HG03571 (cell line): ENCODE data around the gene FCRL6.

Source experiments
- ATAC-seq: cut with Tn5 transposase; IDR thresholded peaks from one replicate; pipeline ENCODE4 v1.9.1; 2021; ENCODE audit not compliant: unreplicated experiment

Gene FCRL6, protein sequence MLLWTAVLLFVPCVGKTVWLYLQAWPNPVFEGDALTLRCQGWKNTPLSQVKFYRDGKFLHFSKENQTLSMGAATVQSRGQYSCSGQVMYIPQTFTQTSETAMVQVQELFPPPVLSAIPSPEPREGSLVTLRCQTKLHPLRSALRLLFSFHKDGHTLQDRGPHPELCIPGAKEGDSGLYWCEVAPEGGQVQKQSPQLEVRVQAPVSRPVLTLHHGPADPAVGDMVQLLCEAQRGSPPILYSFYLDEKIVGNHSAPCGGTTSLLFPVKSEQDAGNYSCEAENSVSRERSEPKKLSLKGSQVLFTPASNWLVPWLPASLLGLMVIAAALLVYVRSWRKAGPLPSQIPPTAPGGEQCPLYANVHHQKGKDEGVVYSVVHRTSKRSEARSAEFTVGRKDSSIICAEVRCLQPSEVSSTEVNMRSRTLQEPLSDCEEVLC

DNA sequence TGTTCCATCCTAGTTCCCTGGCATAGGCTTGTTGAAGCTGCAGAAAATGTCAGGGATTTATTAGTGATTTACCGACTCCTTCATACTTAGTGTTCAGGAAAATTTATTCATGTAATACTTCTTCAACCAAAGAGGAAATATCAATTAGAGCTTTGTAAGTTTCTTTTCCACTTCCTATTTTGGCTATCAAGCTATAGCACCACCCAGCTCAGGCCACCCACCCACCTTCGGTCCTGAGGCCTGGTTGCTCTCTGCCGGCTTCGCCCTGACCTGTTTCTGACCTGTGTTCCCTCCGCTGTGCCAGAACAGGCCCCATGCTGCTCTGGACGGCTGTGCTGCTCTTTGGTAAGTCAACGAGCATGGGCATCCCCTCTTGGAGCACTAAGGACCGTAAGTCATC, at the start of gene FCRL6:
FCRL6 (plus strand) TSS at position 250 of the 400 bp plus-strand sequence; CDS start at position 315, 65 bp downstream.
- no peak for ATAC-seq

DNA sequence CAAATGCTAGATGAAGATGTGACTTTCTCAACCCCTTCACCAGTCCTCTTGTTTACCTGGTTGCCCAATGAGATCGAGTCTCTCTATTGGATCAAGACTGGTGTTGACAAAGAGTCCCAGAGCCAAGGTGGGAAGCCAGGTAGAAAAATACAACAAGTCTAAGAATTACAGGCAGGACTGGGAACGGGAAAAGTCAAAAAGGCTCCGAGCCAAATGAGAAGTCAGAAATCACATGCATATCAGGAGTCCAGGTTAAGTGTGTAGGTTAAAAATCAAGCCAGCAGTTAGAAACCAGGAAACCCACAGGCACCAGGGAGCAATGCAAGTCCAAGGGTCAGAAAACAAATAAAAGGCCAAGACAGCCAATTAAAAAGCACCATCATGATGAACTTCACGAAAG, 48.8 kb upstream of the FCRL6 start:
- ATAC-seq, result no peak

DNA sequence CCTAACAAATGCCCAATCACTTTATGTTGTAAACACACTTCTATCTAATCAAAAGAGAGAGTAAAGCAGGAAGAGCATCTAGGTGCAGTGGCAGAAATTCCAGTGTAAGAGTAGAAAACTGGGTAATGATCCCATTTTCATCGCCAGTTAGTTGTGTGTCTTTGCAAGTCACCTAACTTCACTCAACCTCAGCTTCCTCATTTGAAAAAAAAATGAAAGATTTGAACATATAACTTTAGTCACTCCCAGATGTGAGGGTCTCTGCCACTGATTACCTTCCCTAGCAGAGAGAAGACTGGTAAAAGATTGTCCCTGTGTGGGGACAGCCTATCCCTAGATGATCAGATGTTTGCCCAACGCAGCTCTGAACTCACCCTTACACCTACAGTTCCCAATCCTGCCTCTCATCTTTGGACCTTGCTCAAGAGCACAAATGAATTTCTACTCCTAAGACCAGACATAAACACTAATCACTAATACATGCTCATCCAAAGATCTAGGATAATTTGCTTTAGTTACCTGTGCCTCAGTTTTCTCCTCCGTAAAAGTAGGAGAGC, 46.6 kb upstream of the FCRL6 start:
- ATAC-seq, result no peak

DNA sequence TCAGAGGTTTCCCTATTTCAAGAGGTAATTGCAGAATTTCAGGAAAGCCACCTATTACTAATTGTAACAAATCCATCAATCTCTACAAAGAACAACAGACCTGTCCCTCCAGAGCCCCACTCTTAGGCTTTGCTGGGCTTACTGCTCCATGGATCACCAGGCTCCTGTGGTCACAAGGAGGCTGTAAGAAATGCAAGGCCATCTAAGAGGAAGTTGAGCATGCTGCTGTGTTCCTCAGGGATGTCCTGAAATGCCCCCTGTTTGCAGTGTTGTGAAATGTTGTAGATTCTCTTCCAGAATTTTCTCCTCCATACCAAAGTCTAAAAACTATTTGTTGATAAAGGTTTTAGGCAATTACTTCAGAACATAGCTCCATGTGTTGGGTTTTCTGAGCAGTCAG, 45.8 kb upstream of the FCRL6 start:
- no peak for ATAC-seq

DNA sequence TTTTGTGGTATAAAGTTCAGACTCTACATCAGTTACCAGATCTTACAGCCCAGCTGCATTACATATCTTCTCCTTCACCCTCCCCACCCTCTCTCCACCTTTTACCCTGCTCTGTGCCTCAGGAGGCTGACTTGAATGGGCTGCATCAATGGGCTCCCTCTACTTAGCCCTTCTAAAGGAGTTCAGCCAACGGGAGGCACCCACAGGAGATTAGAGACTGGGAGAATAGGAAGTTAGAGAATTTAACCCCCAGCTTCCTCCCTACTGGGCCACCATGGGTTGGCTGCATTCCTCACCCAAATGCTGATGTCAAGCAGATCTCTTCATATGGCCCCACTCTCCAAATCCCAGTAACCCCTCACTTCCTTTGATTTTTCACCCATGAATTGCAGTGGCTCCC, 38.5 kb upstream of the FCRL6 start:
- ATAC-seq, result no peak

DNA sequence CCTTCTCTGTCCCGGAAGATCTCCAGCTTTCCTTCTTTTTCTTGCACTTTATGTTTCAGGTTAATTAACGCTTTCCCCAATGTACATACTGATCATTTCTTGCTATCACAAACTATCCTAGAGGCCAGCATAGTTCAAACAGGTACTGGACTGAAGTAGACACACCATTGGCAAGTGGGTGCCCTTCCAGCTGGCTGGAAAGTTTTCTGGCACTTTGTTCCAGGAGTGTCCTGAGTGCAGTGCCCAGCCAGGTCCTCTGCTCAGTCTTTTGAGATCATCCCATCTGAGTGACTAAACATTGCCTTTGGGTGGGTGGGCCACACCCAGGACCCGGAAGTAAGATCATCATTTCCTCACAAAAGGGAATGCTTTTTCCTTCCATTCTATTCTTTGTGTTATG, 36.4 kb upstream of the FCRL6 start:
- ATAC-seq, result no peak

DNA sequence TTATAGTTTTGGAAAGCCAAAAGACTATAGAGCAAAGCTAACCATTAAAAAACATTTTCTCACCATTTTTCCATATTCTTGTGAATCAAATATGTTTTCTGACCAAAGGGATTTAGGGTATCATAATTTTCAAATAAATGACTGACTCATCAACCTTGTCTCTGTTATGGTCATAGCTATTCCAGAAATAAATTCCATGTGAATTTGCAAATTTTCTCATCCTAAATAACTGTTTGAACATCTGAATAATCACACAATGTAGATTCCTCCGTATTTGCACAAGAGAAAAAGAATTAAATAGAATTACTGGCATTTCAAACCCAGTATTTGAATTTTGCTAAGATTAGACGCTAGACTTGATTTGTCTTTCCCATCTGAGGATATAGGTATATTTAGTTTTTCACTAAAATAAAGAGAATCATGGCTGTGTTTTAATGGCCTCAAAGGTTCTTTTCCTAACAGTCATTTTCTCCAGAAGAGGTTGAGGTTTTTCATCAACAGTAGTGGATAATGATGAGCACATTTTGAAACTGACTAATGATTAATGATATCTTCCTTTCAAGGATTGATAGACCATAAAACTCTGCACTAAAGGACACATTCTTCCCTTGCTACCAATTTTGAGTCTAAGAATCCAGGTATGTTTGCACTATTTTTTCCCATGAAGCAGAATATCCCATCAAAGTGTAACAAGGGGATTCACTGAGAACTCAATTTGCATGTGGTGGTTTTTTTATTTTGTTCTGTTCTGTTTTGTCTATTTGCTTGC, 30.8 kb upstream of the FCRL6 start:
- no peak for ATAC-seq

DNA sequence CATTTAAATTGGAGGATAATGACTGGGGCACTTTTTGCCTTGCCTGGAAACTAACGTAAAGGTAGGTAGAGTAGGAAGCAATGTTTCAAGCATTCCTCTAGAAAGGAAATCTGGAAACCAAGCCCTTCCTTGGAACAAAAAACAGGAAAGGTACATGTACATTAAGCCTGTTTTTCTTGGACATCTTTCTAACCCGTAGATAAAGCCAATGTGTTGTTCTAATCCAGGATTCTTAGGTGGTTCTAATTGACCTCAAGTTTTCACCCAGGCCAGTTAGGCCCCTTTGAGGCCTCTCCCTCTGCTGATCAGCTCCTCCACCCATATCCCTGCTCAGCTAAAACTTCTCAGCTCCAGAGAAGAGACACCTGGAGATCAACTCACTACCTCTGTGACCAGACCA, 27.7 kb upstream of the FCRL6 start:
- no peak for ATAC-seq

DNA sequence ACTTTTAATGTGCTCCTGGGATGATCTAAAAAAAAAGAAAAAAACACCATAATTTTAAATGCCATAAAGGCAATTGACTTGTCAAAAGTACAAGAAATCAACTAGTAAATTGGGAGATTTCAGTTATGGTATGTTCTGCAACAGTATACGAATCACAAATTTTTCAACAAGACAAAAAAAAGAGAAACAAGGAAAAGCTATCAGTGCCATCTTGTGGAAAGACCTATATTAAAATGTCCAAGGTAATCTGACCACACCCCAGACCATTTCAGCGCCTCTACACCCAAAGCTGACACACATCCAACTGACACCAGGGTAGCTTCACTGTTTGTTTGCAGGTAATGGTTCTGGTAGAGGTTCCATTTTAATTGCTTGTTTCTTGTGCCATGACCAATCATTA, 26.4 kb upstream of the FCRL6 start:
- no peak for ATAC-seq

DNA sequence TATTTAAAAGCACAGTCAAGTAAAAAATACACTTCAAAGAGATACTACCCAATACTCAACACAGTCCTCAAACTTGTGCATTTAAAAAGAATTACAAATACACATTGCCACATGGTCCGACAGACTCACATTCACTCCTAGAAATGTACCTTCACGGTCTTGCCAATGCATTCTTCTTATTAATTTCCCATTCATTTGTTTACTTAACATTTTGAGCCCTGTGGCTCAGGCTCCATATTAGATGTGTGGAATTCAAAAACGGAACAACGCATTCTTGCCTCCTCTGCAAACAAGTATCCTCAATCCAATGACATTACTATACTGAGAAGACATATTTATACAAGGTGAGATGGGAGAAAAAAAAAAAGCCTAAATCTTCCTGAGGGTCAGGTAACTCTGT, 23.9 kb upstream of the FCRL6 start:
- ATAC-seq, result no peak

DNA sequence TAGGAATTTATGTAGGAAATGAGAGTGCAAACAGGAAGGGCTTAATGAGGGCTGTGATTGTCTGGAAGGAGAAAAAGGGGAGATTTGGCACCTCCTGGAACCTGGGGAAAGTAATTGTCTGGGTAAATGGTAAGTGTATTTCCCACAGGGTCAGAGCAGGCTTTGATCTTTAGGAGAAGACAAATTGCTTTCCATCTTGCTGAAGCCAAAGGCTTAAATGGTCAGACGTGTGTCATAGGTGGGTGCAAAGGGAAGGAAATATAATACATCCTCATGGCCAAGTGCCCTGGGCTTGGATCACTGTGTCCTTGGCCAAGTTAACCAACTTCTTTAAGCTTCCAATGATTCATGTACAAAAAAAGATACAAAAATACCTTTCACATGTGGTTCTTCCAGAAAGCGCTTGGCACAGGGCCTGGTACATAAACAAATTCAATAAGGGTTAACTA, 22.7 kb upstream of the FCRL6 start:
- no peak for ATAC-seq

DNA sequence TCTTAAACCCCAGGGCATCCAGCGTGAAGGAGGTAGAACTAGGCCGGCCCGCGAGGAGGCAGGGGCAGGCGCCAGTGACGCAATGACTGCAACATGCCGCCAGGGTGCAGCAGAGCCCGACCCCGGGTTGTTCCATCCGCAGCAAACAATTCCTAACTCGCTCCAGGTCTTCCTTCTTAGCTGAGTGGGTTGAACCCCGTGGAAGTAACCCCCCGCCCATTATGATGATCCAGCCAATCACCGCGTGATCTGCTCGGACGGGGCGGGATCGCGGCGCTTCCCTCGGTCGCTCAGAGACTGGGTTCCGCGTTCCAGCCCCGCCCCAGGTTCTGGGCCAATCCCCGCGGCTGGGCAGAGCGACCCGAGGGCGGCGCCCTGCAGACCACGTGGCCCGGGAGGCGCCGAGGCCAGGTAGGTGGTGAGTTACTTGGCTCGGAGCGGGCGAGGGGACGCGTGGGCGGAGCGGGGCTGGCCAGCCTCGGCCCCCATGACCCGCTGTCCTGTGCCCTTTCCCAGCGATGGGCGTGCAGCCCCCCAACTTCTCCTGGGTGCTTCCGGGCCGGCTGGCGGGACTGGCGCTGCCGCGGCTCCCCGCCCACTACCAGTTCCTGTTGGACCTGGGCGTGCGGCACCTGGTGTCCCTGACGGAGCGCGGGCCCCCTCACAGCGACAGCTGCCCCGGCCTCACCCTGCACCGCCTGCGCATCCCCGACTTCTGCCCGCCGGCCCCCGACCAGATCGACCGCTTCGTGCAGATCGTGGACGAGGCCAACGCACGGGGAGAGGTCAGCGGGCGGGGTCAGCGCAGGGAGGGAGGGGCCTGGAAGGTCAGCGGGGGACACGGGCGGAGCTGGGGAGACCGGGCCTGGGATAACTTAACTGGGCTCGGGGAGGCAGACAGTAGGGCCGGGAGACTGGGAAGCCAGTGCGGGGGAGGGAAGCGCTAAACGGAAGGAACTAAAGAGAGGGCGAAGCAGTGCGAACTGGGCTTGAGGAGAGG, 21.3 kb upstream of the FCRL6 start, which contains the start of gene DUSP23:
DUSP23 (plus strand) TSS at position 380 of the 1,000 bp plus-strand sequence; CDS start at position 519, 139 bp downstream.
- ATAC-seq, result peak; percentile 99

DNA sequence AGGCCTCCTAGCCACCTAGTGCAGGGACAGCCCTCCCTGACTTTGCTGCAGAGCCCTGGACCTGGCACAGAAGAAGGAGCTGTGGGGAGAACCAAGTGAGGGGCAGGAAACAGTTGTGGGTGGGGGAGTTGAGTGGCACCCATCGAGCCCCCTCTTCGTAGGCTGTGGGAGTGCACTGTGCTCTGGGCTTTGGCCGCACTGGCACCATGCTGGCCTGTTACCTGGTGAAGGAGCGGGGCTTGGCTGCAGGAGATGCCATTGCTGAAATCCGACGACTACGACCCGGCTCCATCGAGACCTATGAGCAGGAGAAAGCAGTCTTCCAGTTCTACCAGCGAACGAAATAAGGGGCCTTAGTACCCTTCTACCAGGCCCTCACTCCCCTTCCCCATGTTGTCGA, 20.2 kb upstream of the FCRL6 start:
- ATAC-seq, result no peak

DNA sequence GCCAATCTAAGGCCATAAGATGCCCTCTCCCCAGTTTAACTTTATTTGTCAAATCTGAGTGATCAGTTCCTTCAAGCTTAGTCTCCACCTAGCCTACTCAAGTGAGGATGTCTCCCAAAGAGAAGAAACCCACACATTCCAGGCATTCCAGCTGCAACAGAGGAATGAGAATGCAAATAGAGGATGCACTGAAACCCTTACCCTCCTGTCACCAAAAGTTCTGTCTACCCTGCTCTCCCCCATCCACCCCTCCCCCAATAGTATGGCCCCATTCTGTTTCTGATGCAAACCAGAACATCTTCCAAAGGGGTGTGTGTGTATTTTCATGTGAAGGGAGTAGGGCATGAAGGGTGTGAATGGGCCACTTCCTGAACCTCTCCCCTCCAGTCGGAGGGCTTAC, 18.4 kb upstream of the FCRL6 start:
- ATAC-seq, result no peak

DNA sequence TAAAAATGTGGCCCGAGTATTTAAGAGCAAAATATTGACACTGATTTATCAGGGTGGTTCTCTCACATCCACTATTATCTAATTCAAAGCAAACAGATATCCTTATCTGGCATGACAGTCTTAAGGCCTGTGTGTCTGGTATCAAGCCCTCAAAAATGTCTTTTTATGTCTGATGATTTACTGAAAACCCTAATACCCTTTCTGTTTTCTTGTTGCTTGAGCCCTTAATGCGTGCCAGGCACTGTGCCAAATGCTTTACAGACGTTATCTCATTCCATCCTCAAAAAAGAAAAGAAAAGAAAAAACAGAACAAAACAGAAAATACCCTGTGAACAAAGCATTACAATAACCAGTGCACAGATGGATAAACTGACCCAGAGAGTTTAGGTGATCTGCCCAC, 15.7 kb upstream of the FCRL6 start:
- ATAC-seq, result no peak

DNA sequence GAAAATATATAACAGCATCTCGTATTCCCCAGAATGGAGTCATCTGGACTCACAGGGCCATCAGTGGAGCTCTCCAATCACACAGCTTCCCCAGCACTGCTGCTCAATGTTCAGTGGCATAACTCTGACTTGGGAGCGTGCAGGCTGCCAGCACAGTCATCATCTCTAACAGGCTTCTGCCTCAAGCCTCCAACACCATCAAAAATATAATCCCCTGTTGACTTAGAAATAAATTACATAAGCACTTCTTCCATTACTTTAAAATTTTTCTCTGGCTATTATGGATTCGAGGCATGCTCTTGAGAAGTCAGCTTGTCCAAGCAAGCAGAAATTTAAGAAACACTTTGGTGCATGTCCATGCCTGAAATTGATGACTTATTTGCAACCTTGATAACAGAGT, 15.2 kb upstream of the FCRL6 start:
- no peak for ATAC-seq

DNA sequence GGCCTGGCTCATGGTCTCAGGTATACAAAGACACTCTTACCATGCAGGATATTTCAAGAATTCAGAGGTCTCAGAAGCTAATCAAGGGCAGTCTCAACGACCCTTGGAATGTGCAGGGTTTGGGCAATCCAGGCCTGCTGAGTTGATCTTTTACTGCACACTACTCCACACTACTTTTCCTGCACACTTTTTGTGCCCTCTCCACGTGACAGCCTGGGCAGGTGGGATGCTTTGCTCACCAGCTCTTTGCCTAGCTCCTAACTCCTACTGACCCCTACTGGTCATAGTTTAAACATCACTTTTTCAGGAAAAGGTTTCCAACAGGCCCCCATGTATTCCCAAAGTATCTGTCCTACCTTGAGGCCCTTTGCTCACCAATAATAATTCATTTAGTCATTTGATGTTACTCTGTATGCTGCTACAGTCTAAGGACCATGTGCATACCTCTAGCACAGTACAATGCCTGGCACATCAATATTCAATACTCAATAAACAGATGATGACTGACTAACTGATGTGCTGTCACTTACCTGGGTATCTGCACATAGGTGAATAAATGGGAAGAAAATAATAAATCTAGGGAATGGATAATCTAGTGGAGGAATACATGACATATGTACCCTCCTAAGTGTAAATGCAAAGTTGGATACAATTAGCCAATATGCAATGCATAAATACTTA, 11.8 kb upstream of the FCRL6 start:
- ATAC-seq, result no peak

DNA sequence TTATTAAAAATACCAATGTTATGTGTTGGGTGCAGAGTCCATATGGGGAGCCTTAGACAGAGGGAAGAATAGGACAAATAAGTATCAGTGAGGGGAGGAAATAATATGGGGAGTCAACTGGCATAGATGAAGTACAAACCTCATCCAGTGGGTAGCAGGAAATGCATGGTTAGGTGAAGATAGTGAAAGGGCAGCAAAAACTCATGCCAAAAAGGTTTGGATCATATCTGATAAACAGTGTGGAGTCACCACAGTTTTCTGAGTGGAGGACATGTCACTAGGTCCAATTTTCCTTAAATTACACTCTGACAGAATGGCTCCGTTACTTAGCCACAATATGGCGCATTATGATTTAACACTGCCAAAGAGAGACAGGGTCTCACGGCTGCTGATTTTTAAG, 11.1 kb upstream of the FCRL6 start:
- no peak for ATAC-seq

DNA sequence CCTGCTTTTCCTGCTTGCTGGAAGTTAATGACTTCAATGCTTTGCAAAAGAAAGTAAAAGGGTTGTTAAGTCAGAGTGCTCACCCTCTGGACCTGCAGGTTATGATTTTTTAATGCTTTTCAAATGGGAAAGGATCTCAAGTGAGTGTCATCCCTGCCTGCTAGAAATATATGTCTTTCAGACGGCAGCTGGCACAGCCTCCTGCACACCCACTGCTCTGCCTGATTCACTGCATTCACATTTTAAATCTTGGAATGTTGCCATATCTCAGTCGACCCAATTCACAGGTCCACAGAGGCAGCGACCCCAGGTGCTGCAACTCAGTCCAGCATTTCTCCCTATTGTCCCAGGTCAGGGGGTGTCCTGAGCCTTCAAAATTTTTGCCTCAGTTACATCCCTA, 10.7 kb upstream of the FCRL6 start:
- no peak for ATAC-seq

DNA sequence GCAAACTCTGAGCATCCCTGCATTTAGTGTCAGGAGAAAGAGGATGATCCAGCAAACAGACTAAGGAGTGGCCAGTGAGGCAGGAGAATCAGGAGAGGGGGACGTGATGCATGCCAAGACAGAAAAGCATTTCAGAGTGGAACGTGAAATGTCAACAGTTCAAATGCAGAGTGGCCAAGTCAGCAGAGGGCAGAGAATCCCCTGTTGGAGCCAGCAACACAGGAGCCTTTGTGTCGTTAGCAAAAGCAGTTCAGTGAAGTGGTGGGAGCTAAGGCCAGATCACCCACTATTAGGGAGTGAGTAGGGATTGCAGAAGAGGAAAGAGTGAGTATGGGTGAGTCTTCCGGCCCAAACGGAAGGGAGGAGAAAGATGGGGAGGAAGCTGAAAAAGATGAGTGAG, 6.6 kb upstream of the FCRL6 start:
- ATAC-seq, result no peak
